GM21717 (cell line): ENCODE data around the gene PSD.

Experiments
- ATAC-seq: cut with Tn5 transposase; IDR thresholded peaks from one replicate; pipeline ENCODE4 v1.9.1; 2021; ENCODE audit warnings: mild to moderate bottlenecking, moderate library complexity; ENCODE audit not compliant: unreplicated experiment

The PSD gene

DNA sequence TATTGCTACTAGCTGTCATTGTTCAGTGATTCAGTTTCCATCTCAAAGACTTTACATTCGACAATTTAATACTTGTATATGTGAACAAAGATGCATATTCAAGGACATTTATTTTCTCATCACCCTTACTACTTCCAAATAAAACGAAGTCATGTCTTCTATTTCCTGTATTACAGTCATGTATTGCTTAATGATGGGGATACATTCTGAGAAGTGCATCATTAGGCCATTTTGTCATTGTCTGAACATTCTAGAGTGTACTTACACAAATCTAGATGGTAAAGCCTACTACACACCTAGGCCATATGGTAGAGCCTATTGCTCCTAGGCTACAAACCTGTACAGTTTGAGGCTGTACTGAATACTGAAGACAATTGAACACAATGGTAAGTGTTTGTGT, 26.3 kb upstream of the PSD start:
- no peak for ATAC-seq

- no peak for ATAC-seq
Observed at GRCh38 chr10:102438374-102438773, 19.8 kb upstream of the PSD start.

DNA sequence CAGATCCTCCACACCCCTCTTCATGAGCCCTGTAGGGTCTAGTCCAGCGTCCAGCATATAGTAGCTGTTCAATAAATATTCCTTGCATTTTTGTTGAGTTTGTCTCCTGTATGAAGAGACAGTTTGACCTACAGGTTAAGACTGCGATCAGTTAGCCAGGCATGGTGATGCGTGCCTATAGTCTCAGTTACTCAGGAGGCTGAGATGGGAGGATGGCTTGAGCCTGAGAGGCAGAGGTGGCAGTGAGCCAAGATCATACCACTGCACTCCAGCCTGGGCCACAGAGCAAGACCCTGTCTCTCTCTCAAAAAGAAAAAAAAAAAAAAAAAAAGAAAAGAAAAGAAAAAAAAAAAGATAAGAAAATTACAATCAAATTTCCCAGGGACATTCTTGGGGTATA, 18.9 kb upstream of the PSD start:
- no peak for ATAC-seq

DNA sequence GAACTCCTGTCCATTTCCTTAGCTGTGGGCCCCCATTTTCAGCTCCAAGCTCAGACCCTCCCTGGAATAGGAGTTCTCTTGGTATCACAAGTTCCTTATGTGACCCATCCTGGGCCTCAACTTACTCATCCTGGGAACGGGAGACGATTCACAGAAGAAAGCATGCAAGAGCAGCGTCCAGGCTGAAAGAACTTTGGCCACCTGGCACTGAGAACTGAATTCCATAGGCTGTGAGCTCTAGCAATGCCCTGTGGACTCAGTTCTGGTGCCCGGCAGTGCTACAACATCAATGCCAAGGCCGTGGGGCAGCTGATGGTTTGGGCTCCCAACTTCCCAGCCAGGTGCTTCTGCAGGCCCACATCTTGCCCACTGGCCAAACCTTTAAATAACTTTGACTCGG, 17.7 kb upstream of the PSD start:
- no peak for ATAC-seq

DNA sequence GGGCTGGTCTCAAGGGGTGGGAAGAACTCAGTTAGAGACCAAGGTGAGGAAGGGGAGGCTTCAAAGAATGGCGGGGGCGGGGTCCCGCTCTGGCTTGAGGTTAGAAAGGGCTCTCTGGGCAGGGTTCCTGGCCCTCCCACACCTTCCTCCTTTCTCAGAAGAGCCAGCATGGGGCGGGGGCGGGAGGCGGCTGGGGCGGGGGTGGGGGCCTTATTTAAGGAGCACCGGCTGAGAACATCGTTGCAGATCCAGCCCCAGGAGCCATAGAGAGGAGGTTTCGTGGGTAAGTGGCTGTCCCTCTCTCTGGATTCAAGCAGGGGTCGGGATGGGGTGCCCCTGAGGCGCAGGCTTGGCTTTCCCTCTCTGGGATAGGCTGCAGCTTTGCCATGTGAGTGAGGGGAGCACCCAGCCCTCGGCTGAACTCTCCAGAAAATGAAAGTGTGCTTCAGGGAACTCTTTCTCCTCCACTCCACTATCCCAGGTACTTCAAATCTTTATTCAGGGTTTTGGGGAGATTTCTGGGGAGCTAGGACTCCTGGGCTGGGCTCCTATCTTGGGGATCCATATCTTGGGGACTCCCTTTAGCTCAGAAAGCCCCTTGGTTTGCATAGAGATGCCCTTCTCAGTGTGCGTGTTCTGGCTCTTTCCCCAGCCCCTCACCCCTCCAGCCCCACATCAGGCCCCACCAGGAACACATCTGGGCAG, 17.1 kb upstream of the PSD start:
- no peak for ATAC-seq

DNA sequence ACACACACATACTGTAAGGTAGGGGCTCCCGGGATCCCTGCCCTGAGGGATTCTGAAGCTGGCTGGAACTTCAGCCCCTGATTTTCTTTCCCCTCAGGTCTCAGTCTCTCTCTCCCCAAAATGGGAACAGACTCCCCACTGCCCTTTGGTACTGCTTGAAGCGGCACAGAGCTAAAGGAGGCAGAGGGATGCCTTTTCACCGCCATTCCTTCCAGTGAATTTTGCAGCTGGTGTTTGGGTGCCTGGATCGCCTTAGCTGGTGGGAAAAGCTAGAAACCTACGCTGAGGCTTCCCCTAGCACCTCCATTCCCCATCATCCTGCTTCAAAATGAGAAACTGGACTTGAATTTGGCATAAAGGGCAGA, 16.5 kb upstream of the PSD start:
- no peak for ATAC-seq

DNA sequence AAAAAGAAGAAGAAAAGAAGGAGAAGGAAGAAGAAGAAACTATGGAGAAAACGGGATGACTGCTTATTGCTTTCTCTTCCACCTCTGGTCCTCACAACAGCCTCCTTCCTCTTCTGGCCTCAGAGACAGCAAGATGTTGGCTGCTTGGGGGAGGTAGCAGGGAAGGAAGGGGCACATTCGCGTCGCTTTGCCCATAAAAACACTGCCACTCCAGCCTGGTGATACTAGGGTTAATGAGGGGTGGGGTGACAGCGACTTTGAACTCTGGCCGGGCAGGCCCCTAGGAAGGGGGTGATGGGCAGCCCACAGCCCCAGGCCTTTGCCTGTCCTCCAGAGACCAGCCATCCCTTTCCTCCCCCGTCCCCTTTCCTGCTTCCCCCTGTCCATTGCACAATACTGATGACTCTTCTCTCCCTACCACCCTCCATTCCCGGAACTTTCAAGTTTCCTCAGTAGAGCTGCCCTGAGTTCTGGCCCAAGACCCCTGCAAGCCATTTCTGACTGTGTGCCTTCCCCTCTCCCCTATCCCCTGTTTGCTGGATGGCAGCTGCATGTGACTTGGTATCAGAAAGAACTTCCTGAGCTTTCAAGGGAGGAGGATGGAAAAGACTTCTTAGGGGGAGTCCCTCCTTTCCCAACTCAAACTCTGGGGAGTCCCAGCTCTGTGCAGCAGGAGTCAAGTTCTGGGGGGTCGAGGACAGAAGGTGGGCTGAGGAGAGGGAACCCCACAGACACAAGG, 16.0 kb upstream of the PSD start:
- ATAC-seq: no peak

GRCh38 chr10:102433619-102434046, 15.0 kb upstream of the PSD start:
- no peak for ATAC-seq

GRCh38 chr10:102432162-102432950, 13.8 kb upstream of the PSD start, which contains the start of gene CUEDC2:
Gene CUEDC2, minus strand, starts transcription at chr10:102432574. Its CDS starts 7,386 bp downstream, at chr10:102425188.
- ATAC-seq: peak; percentile 77

DNA sequence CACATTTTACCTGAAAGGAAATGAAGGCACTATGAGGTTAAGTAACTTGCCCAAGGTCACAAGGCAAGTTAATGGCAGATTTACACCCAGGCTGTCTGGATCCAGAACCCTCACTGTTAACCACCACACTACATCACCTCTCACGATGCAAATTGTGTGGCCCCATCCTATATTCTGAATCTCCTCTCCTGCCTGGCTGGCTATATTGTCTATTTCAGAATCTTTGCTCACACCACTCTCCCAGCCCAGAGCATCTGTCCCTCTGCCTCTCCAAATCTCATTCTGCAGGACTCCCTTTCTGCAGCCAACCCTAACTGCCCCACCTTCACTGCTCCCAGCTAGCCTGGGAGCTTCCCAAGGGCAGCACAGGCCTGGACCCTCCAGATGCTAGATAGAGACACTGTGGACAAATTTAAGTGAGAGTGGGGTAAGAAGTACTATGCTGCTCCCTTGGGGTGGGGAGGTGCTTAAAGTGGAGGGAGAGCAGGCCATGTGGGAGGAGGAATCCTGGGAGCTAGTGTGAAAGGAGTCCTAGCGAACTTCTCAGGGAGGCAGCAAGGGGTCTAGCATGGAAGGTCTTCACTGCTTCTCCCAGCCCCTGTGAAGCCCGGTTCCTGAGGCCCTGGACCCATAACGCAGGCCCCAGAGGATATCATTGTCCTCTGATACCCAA, 13.0 kb upstream of the PSD start:
- ATAC-seq: no peak

- ATAC-seq: no peak
Observed at GRCh38 chr10:102429468-102429867, 10.9 kb upstream of the PSD start.

DNA sequence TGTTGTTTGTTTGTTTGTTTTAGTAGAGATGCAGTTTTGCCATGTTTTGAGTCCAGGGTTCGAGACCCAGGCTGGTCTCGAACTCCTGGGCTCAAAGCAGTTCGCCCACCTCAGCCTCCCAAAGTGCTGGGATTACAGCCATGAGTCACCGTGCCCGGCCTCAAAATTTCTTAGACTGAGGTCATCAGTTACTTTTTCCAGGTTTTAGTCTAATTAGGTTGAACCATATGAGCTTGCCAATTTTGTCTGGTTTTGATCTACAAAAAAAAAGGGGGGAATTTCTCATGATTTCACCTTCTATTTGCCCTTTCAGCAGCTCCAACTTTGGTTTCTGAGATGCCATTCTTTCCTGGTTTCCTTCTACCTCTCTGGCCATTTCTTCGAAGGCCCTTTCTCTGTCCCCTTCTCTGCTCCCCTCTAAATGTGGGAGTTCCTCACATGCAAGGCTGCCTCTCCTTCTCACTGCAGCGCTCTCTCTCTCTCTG, 8.3 kb upstream of the PSD start:
- no peak for ATAC-seq

DNA sequence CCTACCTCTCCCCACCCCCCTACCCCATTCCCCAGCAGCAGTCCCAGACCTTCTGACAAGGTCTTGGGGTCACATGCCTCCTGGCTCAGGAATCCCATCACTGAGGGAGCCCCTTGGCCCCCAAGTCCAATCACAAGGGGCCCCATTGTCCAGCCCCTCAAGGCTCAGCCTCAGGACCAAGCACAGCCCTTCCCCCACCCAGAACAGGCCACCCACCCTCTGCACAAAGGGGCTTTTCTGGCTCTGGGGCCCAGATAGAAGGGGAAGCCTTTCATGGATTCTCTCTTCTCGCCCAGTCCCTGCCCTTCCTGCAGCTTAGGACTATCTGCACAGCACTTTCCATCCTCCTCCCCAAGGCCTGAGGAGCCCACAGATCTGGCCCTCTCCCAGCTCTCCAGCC, 6.9 kb upstream of the PSD start:
- ATAC-seq: no peak

DNA sequence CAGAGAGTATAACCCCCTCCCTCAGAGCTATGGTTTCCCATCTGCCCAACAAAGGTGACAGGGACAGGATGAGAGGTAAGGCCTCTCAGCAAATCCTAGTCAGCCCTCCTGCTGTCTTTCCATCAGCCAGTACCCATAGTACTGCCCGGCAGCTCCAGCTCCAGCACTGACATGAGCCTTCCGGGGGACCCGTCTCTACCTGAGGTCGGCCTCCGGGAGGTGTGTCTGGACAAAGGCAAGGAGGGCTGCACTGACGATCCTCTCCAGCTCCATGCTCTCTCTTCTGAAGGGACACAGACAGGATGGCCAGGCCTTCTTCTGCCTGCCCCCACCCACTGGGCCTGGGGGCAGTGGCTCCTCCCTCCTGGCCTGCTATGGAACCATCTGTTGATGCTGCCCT, 6.3 kb upstream of the PSD start:
- ATAC-seq: no peak

DNA sequence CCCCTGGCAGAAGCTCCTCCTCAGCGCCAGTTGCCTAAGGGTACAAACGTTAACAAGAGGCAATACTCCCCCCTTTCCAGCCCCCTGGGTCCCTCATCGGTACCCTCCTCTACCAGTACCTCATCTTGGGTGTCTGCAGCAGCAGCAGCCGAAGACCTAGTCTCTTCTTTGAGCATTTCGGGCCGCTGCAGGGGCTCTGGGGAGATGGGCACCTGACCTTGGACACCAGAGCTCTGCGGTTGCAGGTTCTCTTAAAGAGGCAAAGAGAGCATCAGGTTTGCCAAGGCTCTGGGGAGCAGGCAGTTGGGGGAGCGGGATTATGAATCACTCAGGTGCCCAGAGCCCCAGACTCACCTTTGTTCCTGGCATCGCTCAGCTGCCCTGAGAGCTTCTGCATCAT, 5.6 kb upstream of the PSD start:
- ATAC-seq: no peak

DNA sequence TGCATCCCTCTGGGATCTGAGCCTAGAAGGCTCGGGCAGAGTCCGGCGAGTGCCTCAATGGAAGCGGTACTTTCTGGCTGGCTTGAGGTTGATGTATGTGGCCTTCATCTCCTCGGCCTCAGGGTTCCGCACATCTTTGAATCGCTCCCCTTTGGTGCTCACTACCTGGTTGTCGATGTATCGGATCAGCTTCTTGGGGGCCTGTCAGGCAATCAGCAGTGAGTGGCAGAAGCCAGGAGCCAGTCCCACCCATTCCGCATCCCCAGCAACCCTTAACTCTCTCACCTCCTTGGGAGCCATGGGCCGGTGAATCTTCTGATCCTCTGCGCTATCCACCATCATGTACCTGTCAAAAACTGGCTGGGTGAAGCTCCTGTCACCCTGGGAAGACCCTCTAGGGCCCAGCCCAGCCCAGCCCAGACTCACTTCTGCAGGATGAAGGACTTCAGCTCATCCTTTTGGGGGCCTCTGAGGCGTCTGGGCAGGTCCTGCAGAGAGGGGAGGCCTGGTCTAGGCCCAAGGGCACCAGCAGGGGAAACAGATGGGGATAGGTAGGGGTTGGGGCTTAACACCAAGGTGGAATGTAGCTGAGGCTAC, 4.9 kb upstream of the PSD start:
- ATAC-seq: no peak

- no peak for ATAC-seq
Observed at GRCh38 chr10:102422545-102423129, 4.1 kb upstream of the PSD start.

DNA sequence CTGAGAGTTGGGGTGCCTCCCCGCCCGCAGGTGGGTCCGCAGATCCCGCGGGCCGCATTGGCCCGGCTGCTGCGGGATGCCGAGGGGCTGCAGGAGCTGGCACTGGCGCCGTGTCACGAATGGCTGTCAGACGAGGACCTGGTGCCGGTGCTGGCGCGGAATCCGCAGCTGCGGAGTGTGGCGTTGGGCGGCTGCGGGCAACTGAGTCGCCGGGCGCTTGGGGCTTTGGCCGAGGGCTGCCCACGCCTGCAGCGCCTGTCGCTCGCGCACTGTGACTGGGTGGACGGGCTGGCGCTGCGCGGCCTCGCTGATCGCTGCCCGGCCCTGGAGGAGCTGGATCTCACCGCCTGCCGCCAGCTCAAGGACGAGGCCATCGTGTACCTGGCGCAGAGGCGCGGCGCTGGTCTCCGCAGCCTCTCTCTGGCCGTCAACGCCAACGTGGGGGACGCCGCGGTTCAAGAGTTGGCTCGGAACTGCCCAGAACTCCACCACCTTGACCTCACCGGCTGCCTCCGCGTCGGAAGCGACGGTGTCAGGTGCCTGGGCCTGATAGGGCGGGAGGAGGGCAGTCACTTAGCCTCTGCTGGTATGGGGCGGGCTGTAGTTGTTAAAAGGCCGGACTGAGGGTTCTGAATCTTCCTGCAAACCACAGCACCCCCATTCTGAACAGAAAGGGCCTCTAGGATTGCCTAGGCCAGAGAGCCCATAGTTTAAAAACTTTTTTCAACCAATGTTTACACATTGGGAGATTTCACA, 3.4 kb upstream of the PSD start:
- ATAC-seq: no peak

DNA sequence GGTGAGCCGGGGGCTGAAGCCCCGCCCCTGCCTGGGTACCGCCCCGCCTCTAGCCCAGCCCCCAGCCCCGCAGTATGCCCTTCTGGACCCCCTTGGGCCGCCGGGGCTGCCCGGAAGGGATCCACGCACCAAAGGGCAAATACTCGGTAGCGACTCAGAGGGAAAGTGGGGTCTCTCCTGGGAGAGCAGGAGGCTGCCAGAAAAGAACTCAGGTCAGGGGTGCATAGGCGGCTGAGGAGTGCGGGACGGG, 2.8 kb upstream of the PSD start:
- no peak for ATAC-seq
